GM12892 (cell line): ENCODE results near the gene CARMIL1.

Source experiments
- POLR2A ChIP-seq: IDR thresholded peaks from 2 replicates; pipeline ENCODE4 v1.6.1; 2011; ENCODE audit warnings: low read depth, low read length, control low read depth
- TAF1 ChIP-seq: IDR thresholded peaks from 2 replicates; pipeline ENCODE4 v1.6.1; 2011; ENCODE audit warnings: low read depth, mild to moderate bottlenecking, control low read depth, low read length, borderline replicate concordance

DNA sequence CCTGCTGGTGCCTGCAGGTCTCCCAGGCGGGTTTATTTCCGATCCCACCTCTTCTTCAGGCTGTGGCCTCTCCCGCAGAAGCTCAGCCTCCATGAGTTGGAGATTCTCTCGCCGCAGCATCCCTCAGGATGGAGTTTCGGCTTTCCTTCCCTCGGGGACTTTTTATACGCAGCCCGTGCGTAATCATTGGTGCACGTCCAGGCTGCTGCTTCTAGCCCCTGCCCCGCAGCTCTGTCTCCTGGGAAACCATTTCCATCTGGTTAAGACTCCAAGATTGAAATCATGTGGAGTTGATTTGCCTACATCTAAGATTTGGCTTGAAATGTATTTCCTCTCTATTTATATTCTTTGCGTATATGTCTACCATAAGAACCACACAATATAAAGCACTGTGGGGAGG is 46.7 kb upstream of the CARMIL1 start:
- no peak for TF ChIP-seq POLR2A
- TF ChIP-seq TAF1: no peak
